HepG2 (cell line): ENCODE measurements around the gene PDE4D.

ENCODE experiments used
- BRCA1 ChIP-seq: sonication (generic); formaldehyde crosslinking; IDR thresholded peaks from 2 replicates; pipeline ENCODE4 v1.4.0; 2020; ENCODE audit warnings: missing genetic modification reagents
- BRF2 ChIP-seq: sonication (generic); formaldehyde crosslinking; IDR thresholded peaks from 2 replicates; pipeline ENCODE4 v1.8.1; 2022; ENCODE audit warnings: mild to moderate bottlenecking, missing genetic modification reagents
- CHD4 ChIP-seq: fragments of 200-600 bp; sonication (generic); IDR thresholded peaks from 2 replicates; pipeline ENCODE4 v1.7.0; 2017; ENCODE audit warnings: mild to moderate bottlenecking, low read length, borderline replicate concordance
- E2F5 ChIP-seq: sonication (generic); formaldehyde crosslinking; conservative IDR thresholded peaks from 2 replicates; pipeline ENCODE4 v1.4.0; 2020; ENCODE audit warnings: missing genetic modification reagents
- PATZ1 ChIP-seq: sonication (generic); formaldehyde crosslinking; IDR thresholded peaks from 2 replicates; pipeline ENCODE4 v1.4.0; 2020; ENCODE audit warnings: missing genetic modification reagents
- RBAK ChIP-seq: sonication (generic); formaldehyde crosslinking; IDR thresholded peaks from 2 replicates; pipeline ENCODE4 v1.5.1; 2020; ENCODE audit warnings: mild to moderate bottlenecking, missing genetic modification reagents
- TAF1 ChIP-seq: sonication (generic); formaldehyde crosslinking; IDR thresholded peaks from 2 replicates; pipeline ENCODE4 v1.4.0; 2020; ENCODE audit warnings: missing genetic modification reagents
- U2AF1 ChIP-seq: fragments of 200-400 bp; formaldehyde crosslinking; optimal IDR thresholded peaks from 2 replicates; pipeline ENCODE3; 2017; ENCODE audit warnings: mild to moderate bottlenecking, low read depth, low read length
- ZBED4 ChIP-seq: sonication (generic); formaldehyde crosslinking; IDR thresholded peaks from 2 replicates; pipeline ENCODE4 v1.4.0; 2020; ENCODE audit warnings: missing genetic modification reagents, borderline replicate concordance
- ZBTB34 ChIP-seq: sonication (generic); formaldehyde crosslinking; IDR thresholded peaks from 2 replicates; pipeline ENCODE4 v1.8.0; 2022; ENCODE audit warnings: mild to moderate bottlenecking, missing genetic modification reagents
- ZNF589 ChIP-seq: sonication (generic); formaldehyde crosslinking; conservative IDR thresholded peaks from 2 replicates; pipeline ENCODE4 v1.8.0; 2022; ENCODE audit warnings: mild to moderate bottlenecking, moderate library complexity, missing genetic modification reagents
- ZNF619 ChIP-seq: sonication (generic); formaldehyde crosslinking; IDR thresholded peaks from 2 replicates; pipeline ENCODE4 v1.4.0; 2020; ENCODE audit warnings: mild to moderate bottlenecking, missing genetic modification reagents
- ZNF891 ChIP-seq: sonication (generic); formaldehyde crosslinking; IDR thresholded peaks from 2 replicates; pipeline ENCODE4 v1.5.0; 2020; ENCODE audit warnings: mild to moderate bottlenecking, missing genetic modification reagents

GRCh38 chr5:59021286-59021673 is 872.2 kb downstream of the PDE4D start:
- no peak for TF ChIP-seq ZBED4 (CRISPR knock-in tag)
- no peak for TF ChIP-seq TAF1 (CRISPR knock-in tag)
- no peak for TF ChIP-seq ZNF619
- TF ChIP-seq ZNF891 (CRISPR knock-in tag): no peak
- no peak for TF ChIP-seq BRCA1 (CRISPR knock-in tag)
- TF ChIP-seq CHD4: no peak
- no peak for TF ChIP-seq PATZ1 (CRISPR knock-in tag)
- no peak for TF ChIP-seq ZBTB34 (CRISPR knock-in tag)
- no peak for TF ChIP-seq RBAK (CRISPR knock-in tag)
- TF ChIP-seq BRF2 (CRISPR knock-in tag): no peak
- no peak for TF ChIP-seq E2F5 (CRISPR knock-in tag)
- no peak for TF ChIP-seq U2AF1
- TF ChIP-seq ZNF589 (CRISPR knock-in tag): no peak
